Fibroblast of mammary gland (primary cell): ENCODE data around the gene GTF2F1.
"Not testable (repeated sequence)": the region's sequence is repeated elsewhere in the genome, so short reads cannot be mapped to it uniquely, and the experiment has no call there.

Source experiments
- DNase-seq: peaks from one replicate; pipeline ENCODE4 v3.0.0-alpha.2; 2010; ENCODE audit warnings: low read depth
- H3K4me3 ChIP-seq: 2 replicates; pipeline ENCODE4 v1.5.1; 2011; ENCODE audit warnings: low read depth, mild to moderate bottlenecking, low read length, moderate library complexity; ENCODE audit not compliant: control insufficient read depth
- CTCF ChIP-seq: conservative IDR thresholded peaks from 2 replicates; pipeline ENCODE4 v1.5.1; 2011; ENCODE audit warnings: low read depth, low read length, inconsistent platforms; ENCODE audit not compliant: control insufficient read depth, insufficient read depth

The GTF2F1 gene

GRCh38 chr19:6431891-6432290 lies 38.9 kb upstream of the GTF2F1 start:
- TF ChIP-seq CTCF = no peak
- H3K4me3 ChIP-seq = no peak overlapping the region
- DNase-seq = no peak

DNA sequence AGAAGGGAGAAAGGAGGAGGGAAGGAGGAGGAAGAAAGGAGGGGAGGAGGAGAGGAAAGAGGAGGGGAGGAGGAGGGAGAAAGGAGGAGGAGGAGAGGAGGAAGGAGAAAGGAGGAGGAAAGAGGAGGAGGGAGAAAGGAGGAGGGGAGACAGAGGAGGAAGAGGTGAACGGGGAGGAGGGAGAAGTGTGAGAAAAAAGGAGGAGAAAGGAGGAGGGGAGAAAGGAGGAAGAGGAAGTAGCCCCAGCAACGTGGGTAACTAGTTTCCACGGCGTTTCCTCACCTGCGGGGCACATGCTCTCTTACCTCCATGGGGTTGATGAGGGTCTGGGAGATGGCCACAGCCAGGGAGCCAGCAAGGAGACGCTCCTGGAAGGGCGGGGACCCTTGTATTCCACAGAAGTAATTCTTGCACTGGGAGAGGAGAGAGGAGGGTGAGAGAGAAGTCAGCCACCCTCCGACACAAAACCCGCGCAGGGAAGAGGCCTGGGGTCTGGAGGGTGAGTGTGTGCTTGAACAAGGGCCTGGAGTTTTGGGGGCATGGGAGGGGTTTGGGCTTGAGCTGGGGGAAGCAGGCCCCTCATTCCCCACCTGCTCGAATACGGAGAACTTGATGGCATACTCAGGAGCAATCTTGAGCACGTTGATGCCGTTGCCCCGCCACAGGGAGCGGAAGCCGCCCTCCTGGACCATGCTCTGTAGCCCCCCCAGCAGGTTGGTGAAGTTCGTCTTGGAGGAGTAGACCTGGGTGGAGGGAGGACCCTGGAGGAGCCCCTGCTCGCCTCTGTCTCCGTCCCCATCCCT lies 36.7 kb upstream of the GTF2F1 start:
- H3K4me3 ChIP-seq = no peak overlapping the region
- TF ChIP-seq CTCF = no peak
- no peak for DNase-seq

- H3K4me3 ChIP-seq, DNase-seq: not testable (repeated sequence)
Observed at GRCh38 chr19:6428692-6429418, 35.9 kb upstream of the GTF2F1 start.

GRCh38 chr19:6427131-6427530 lies 34.2 kb upstream of the GTF2F1 start:
- no peak overlapping the region for H3K4me3 ChIP-seq
- DNase-seq = no peak
- TF ChIP-seq CTCF = no peak

DNA sequence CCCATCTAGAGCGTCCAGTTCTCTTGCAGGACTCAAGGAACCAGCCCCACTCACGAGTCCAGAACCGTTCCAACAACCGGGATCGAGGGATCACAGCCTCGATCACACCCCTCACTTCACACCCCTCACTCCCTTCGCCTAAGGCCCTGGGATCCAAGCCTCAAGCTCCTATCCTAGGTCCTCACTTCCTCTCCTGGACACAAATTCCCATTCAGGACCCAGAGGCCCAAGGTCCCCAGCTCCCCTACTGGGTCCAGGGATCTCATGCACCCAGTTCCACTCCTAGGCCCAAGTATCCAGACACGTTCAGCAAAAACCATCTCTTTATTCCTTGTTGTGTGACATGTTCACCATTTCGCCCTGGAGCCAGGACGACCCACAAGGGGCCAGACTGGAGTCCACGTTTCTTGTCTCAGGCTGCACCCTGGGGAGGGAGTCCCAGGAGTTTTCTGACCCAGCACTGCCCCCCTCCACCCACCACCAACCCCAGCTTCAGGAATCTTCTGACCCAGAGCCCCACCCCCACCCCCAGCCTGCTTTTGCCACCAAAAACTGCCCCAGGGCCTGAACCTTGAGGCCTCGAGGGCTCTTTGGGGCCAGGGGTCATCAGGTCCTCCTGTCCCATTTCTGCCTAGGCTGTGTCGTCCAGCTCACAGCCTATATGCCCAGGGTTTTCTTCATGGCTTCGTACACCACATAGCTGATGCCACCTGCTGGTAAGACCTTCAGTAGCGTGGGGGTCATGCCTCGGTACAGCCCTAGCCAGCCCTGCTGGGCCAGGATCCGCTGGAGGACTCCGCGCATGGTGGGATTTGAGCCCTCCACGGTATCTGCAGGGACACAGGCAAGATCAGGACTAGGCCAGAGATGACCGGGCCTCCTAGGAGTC lies 33.0 kb upstream of the GTF2F1 start:
- TF ChIP-seq CTCF = no peak
- no peak for DNase-seq

DNA sequence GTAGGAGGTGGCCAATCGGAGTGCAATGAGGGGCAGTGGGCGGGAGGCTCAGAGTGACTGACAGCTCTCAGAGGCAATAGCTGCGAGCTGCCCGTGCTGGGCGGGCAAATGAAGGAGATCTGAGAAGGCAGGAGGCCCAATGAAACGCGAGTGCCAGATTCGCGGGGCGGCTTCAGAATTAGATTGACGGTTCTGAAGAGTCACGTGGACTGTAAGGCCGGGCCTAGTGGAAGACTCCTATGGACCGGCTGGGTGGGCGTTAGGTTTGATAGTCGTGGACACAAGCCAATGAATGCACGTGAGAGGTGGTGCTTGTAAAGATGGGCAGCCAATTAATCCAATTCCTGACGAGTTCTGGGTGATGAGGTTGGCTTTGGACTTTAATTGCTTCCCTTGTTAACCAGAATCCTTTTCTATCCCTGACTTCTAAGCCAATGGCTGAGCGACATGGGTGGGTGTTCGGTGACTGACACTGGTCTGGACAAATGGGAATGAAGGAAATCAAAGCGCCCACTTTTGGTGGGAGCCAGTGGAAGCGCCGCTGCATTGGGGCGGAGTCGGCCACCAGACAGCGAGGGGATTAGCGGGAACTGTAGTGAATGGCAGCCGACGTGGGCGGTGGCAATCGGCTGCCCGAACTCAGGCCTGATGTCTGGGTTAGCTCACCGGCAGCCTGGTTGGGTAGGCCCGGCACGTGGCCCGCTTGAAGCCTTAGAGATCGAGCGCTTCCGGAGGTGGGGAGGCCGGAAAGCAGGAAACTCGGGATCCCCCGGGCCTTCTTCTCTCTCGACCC lies 32.2 kb upstream of the GTF2F1 start:
- peak overlapping the region; percentile 4 for H3K4me3 ChIP-seq
- TF ChIP-seq CTCF = no peak
- peak; percentile 100 for DNase-seq

More for the DNA sequence above, 33.0 kb upstream of the GTF2F1 start:
- H3K4me3 ChIP-seq = peak overlapping the region; percentile 4
